ENCODE results near the gene FUT8. TPM values are rescaled to one million over a fixed set of nuclear protein-coding genes. Genes with fewer than 3 reads are reported as not detected.
"Not testable (repeated sequence)": the region's sequence is repeated elsewhere in the genome, so short reads cannot be mapped to it uniquely, and the experiment has no call there.

Gene FUT8
- total RNA-seq, 1 donor from 2014 or later: 15.1 TPM

GRCh38 chr14:65627315-65627714, 214.8 kb downstream of the FUT8 start:
- no peak for DNase-seq

- DNase-seq: no peak
These were observed 216.1 kb downstream of the FUT8 start for GRCh38 chr14:65628664-65629063.

GRCh38 chr14:65631040-65631439, 218.5 kb downstream of the FUT8 start:
- DNase-seq: no peak

- no peak for DNase-seq
These were observed 220.0 kb downstream of the FUT8 start for GRCh38 chr14:65632487-65632886.

GRCh38 chr14:65633666-65634065, 221.1 kb downstream of the FUT8 start:
- not testable (repeated sequence) for DNase-seq

GRCh38 chr14:65637780-65638179, 225.2 kb downstream of the FUT8 start:
- no peak for DNase-seq

- DNase-seq: peak; percentile 4
These were observed 226.7 kb downstream of the FUT8 start for GRCh38 chr14:65639216-65639615.

GRCh38 chr14:65650826-65651225, 238.3 kb downstream of the FUT8 start:
- DNase-seq: no peak

GRCh38 chr14:65656554-65656953, 244.0 kb downstream of the FUT8 start:
- no peak for DNase-seq

- DNase-seq: no peak
These were observed 245.7 kb downstream of the FUT8 start for GRCh38 chr14:65658202-65658601.

GRCh38 chr14:65661865-65662264, 249.3 kb downstream of the FUT8 start:
- no peak for DNase-seq

GRCh38 chr14:65664436-65664835, 251.9 kb downstream of the FUT8 start:
- DNase-seq: no peak

- no peak for DNase-seq
These were observed 264.0 kb downstream of the FUT8 start for GRCh38 chr14:65676361-65677014.

- no peak for DNase-seq
These were observed 273.0 kb downstream of the FUT8 start for GRCh38 chr14:65685572-65685971.

GRCh38 chr14:65686761-65687160, 274.2 kb downstream of the FUT8 start:
- no peak for DNase-seq

- DNase-seq: no peak
These were observed 276.5 kb downstream of the FUT8 start for GRCh38 chr14:65689070-65689469.

GRCh38 chr14:65692566-65692965, 280.0 kb downstream of the FUT8 start:
- not testable (repeated sequence) for DNase-seq

- no peak for DNase-seq
These were observed 284.3 kb downstream of the FUT8 start for GRCh38 chr14:65696801-65697200.

- DNase-seq: no peak
These were observed 291.0 kb downstream of the FUT8 start for GRCh38 chr14:65703521-65703920.

GRCh38 chr14:65703996-65704395, 291.5 kb downstream of the FUT8 start:
- no peak for DNase-seq

- DNase-seq: no peak
These were observed 291.9 kb downstream of the FUT8 start for GRCh38 chr14:65704437-65704836.

GRCh38 chr14:65704850-65705249, 292.3 kb downstream of the FUT8 start:
- DNase-seq: no peak

GRCh38 chr14:65709576-65709975, 297.0 kb downstream of the FUT8 start:
- DNase-seq: peak; percentile 13

GRCh38 chr14:65716813-65717212, 304.3 kb downstream of the FUT8 start:
- DNase-seq: not testable (repeated sequence)

- not testable (repeated sequence) for DNase-seq
These were observed 304.9 kb downstream of the FUT8 start for GRCh38 chr14:65717384-65717915.
